Forelimb muscle (tissue), 1 donor: ENCODE results near the gene CMTR2. TPM values are rescaled to one million over a fixed set of nuclear protein-coding genes. Genes with fewer than 3 reads are reported as not detected.

Experiments
- polyA plus RNA-seq: library from polyadenylated mRNA; unstranded; fragments of 120-200 nt; gene quantifications from one replicate; pipeline ENCODE4 v1.2.1, GENCODE V29; 2013; ENCODE audit not compliant: insufficient read length

Gene CMTR2
- polyA plus RNA-seq, 1 donor = 24.0 TPM

Other genes starting within 250 kb of the CMTR2 start
- gene HYDIN, start 58.7 kb downstream of the CMTR2 start, polyA plus RNA-seq = 2.8 TPM
- 0.33 TPM for gene CALB2, start 69.3 kb upstream of the CMTR2 start, polyA plus RNA-seq
- gene TLE7, start 152.7 kb upstream of the CMTR2 start, polyA plus RNA-seq = not detected
- gene ZNF23, start 172.8 kb upstream of the CMTR2 start, polyA plus RNA-seq = 10.8 TPM
- 2.7 TPM for gene ZNF19, start 199.9 kb upstream of the CMTR2 start, polyA plus RNA-seq
- not detected for gene CHST4, start 237.0 kb upstream of the CMTR2 start, polyA plus RNA-seq